ENCODE measurements around the gene KMT2C. TPM values are rescaled to one million over a fixed set of nuclear protein-coding genes. Genes with fewer than 3 reads are reported as not detected.

The KMT2C gene
- total and polyA plus RNA-seq, 2 of the 8 experiments (the other 6 are each of a cell fraction or from before 2014, with no cell fraction given) = 9.1 to 40.8 TPM

DNA sequence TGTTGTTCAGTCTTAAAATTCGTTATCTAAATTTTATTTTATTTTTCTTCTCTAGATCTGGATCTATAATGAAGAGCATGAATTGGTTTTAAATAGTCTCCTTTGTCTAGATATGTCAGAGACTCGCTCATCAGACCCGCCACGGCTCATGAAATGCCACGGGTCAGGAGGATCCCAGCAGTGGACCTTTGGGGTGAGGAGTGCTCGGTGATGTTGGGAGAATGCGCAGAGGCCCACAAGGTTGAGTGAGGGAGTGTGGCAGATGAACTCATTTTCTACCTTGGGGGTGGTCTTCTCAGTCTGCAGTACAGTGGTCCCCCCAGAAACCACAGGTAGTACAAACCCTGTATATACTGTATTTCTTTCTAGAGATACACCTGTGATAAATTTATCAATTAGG, 315.0 kb downstream of the KMT2C start (continued):
- no peak for TF ChIP-seq CHD7 (IDR thresholded peaks at IDR 0.05; ENCODE audit: insufficient replicate concordance, low read length)
- TF ChIP-seq SIN3A (conservative IDR thresholded peaks at IDR 0.05 in 1 of 2, IDR thresholded peaks at IDR 0.05 in 1 of 2; ENCODE audit: low read depth in 1 of 2, low read length in 2 of 2) = no peak
- TF ChIP-seq CEBPB (IDR thresholded peaks at IDR 0.05; ENCODE audit: low read depth, low read length) = no peak
- no peak for TF ChIP-seq RBBP5 (IDR thresholded peaks at IDR 0.05; ENCODE audit: borderline replicate concordance, low read depth, low read length)
- TF ChIP-seq ASH2L (IDR thresholded peaks at IDR 0.05; ENCODE audit: low read length) = no peak
- TF ChIP-seq GABPA (IDR thresholded peaks at IDR 0.05; ENCODE audit: borderline replicate concordance, insufficient read depth, low read length) = no peak
- no peak for TF ChIP-seq SP1 (IDR thresholded peaks at IDR 0.05; ENCODE audit: low read depth, low read length)
- TF ChIP-seq JUND (IDR thresholded peaks at IDR 0.05; ENCODE audit: low read length) = no peak
- no peak for TF ChIP-seq TEAD4 (IDR thresholded peaks at IDR 0.05; ENCODE audit: low read depth, low read length)
- no peak for TF ChIP-seq CBX5 (IDR thresholded peaks at IDR 0.05; ENCODE audit: low read depth, low read length)
- no peak for TF ChIP-seq RNF2 (IDR thresholded peaks at IDR 0.05; ENCODE audit: borderline replicate concordance, low read depth, low read length, missing control alignments, poor library complexity, severe bottlenecking)

Measured in H1 (cell line).